ENCODE data around the gene GKAP1. TPM values are rescaled to one million over a fixed set of nuclear protein-coding genes. Genes with fewer than 3 reads are reported as not detected.

GKAP1 gene
- total RNA-seq, 1 experiment from 2014 or later = 7.5 TPM

DNA sequence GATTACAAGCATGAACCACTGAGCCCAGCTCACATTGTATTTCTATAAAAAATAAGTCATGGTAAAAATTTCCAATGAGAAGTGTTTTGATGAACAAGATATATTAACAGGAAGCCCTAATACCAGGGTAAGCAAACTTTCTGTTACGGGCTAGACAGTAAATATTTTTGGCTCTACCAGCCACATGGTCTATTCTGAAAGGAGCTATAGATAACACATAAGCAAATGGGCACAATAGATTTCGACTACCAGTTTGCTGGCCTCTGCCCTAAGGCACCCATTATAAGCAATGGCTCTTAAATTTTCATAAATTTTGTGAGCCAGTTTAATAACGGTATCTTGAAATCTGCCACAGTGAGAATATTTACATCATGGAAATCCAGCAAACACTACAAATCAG is 118.0 kb downstream of the GKAP1 start:
- H3K9me3 Mint-ChIP-seq (ENCODE audit: low read depth, unreplicated experiment) = no peaks in the 10 kb centered on the region
- CTCF ChIA-PET = no interaction called here
- no peak overlapping the region for H3K27ac Mint-ChIP-seq (ENCODE audit: unreplicated experiment)
- TF ChIP-seq, protein P1, sequence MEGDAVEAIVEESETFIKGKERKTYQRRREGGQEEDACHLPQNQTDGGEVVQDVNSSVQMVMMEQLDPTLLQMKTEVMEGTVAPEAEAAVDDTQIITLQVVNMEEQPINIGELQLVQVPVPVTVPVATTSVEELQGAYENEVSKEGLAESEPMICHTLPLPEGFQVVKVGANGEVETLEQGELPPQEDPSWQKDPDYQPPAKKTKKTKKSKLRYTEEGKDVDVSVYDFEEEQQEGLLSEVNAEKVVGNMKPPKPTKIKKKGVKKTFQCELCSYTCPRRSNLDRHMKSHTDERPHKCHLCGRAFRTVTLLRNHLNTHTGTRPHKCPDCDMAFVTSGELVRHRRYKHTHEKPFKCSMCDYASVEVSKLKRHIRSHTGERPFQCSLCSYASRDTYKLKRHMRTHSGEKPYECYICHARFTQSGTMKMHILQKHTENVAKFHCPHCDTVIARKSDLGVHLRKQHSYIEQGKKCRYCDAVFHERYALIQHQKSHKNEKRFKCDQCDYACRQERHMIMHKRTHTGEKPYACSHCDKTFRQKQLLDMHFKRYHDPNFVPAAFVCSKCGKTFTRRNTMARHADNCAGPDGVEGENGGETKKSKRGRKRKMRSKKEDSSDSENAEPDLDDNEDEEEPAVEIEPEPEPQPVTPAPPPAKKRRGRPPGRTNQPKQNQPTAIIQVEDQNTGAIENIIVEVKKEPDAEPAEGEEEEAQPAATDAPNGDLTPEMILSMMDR (IDR thresholded peaks at IDR 0.05; ENCODE audit: unreplicated experiment) = no peak
- no peak for DNase-seq
- H3K27me3 Mint-ChIP-seq (ENCODE audit: unreplicated experiment) = no peaks in the 10 kb centered on the region
- H3K36me3 Mint-ChIP-seq (ENCODE audit: insufficient read depth, unreplicated experiment) = peaks cover 5% of the 10 kb centered on the region
- no TSS peak for BruUV-seq (replicated peaks)
- H3K4me1 Mint-ChIP-seq (ENCODE audit: low read depth, unreplicated experiment) = peaks cover 28% of the 10 kb centered on the region
- H3K4me3 Mint-ChIP-seq (ENCODE audit: low read depth, unreplicated experiment) = no peak overlapping the region
- intact Hi-C loops (cut with micrococcal nuclease; ENCODE audit: unreplicated experiment) = no loop called here

DNA sequence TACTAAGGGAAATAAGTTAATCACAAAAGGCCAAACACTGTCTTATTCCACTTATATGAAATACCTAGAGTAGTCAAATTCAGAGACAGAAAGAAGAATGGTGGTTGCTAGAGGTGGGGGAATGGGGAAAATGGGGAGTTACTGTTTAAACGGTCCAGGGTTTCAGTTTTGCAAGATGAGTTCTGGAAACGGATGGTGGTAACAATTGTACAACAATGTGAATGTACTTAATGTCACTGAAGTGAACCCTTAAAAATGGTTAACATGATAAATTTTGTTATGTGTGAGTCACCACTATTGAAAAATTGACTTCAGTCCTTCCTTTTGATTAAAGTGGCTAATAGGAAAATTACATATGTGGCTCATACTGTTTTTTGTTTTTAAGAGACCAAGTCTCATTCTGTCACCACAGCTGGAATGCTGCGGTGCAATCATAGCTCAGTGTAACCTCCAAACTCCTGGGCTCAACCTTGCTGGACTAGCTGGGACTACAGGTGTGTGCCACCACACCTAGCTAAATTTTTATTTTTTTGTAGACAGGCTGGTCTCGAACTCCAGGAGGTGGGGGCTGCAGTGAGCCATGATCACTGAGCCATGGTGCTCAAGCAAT is 118.5 kb downstream of the GKAP1 start:
- CTCF ChIA-PET = no interaction called here

DNA sequence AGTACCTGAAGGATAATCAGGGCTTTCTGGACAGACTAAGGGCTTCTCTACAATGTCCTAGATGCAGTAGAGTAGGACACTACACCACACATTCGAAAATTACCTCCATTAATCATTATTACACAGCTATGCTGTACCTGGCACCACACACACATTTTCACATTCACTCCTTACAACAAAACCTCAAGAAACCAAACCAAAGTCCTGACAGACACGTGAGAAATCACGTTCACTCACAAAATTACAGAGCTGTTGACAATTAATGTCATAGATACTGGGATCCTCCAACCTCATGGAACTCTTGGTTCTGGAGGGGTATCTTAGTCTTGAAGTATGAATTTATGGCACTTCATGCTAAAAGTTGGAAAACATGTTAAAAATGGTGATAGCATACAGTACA is 126.1 kb downstream of the GKAP1 start:
- intact Hi-C loops (cut with micrococcal nuclease; ENCODE audit: unreplicated experiment) = no loop called here
- Mint-ChIP-seq H3K36me3 (ENCODE audit: insufficient read depth, unreplicated experiment) (no peaks in the 10 kb centered on the region), H3K27me3 (ENCODE audit: unreplicated experiment) (no peaks in the 10 kb centered on the region), H3K9me3 (ENCODE audit: low read depth, unreplicated experiment) (no peaks in the 10 kb centered on the region), H3K4me3 (ENCODE audit: low read depth, unreplicated experiment) (no peak overlapping the region), H3K4me1 (ENCODE audit: low read depth, unreplicated experiment) (peaks cover 5% of the 10 kb centered on the region), H3K27ac (ENCODE audit: unreplicated experiment) (no peak overlapping the region)
- no peak for DNase-seq
- CTCF ChIA-PET = no interaction called here
- TF ChIP-seq, protein P1 (IDR thresholded peaks at IDR 0.05; ENCODE audit: unreplicated experiment) = no peak
- no TSS peak for BruUV-seq (replicated peaks)

More for the DNA sequence above, 118.5 kb downstream of the GKAP1 start:
- TF ChIP-seq, protein P1 (IDR thresholded peaks at IDR 0.05; ENCODE audit: unreplicated experiment) = no peak
- Mint-ChIP-seq H3K4me3 (ENCODE audit: low read depth, unreplicated experiment) (no peak overlapping the region), H3K27ac (ENCODE audit: unreplicated experiment) (no peak overlapping the region), H3K27me3 (ENCODE audit: unreplicated experiment) (no peaks in the 10 kb centered on the region), H3K4me1 (ENCODE audit: low read depth, unreplicated experiment) (peaks cover 28% of the 10 kb centered on the region), H3K9me3 (ENCODE audit: low read depth, unreplicated experiment) (no peaks in the 10 kb centered on the region), H3K36me3 (ENCODE audit: insufficient read depth, unreplicated experiment) (peaks cover 5% of the 10 kb centered on the region)
- intact Hi-C loops (cut with micrococcal nuclease; ENCODE audit: unreplicated experiment) = no loop called here
- no peak for DNase-seq
- BruUV-seq (replicated peaks) = no TSS peak

Other genes starting within 250 kb of the GKAP1 start
- gene IDNK, start 194.6 kb downstream of the GKAP1 start, total RNA-seq (2022) = 3.7 and 4.2 TPM in 2 replicates
- gene UBQLN1, start 109.8 kb downstream of the GKAP1 start, total RNA-seq (2022) = 108 and 121 TPM in 2 replicates
- gene KIF27, start 103.7 kb upstream of the GKAP1 start, total RNA-seq (2022) = 5.8 and 6.6 TPM in 2 replicates
- gene HNRNPK, start 162.4 kb upstream of the GKAP1 start, total RNA-seq (2022) = 517 and 543 TPM in 2 replicates
- gene RMI1, start 163.0 kb upstream of the GKAP1 start, total RNA-seq (2022) = 13.4 and 15.4 TPM in 2 replicates

Measured in Calu3 (cell line).